ENCODE results near the gene RRH.

- TF ChIP-seq POLR2AphosphoS5 (IDR thresholded peaks at IDR 0.05; ENCODE audit: borderline replicate concordance, low read depth, low read length) (no peak), EZH2 (IDR thresholded peaks at IDR 0.05) (no peak), FOXP2 (optimal IDR thresholded peaks at IDR 0.05; ENCODE audit: control extremely low read depth, extremely low read length, insufficient read depth) (no peak)
Measured at GRCh38 chr4:109810552-109811387, 17.0 kb upstream of the RRH start.

Data from SK-N-MC (cell line).